ENCODE data around the gene ENGASE.
A peak's percentile ranks its signal among the peaks of the same experiment; 100 is the strongest.

The ENGASE gene

DNA sequence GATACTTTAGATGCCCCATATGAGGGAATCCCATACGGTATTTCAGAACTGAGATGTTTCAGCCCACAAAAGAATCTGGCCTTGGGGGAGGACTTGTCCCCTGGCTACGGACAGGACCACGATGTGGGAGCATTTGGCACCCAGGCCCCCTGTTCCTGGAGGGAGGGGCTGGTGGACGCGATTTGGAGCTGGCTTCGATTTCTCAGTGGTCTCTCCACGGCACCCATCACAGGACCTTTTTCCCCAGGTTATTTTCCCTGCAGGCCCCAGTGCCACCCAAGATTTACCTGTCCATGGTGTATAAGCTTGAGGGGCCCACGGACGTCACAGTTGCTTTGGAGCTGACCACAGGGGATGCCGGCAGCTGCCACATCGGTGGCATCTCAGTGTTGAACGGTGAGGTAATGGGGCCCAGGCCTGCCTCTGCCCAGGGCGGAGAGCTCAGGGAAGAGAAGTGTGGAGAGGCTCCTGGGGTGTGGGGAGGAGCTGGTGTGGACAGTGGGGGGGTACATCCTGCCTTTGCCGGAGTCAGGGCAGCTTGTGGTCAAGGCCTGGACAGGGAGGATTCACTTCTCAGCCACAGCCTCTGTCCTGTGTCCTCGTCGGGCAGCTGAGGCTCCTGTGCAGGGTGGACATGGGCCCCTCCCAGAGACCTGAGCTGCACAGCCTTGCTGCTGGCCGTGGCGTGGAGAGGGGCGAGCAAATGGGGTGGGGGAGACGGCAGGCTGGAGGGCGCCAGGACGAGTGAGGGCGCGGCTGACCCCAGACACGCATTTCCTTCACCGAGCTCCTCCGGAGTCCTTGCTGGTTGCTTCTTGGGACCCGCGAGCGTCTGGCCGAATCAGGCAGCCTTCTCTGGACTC lies 9.9 kb downstream of the ENGASE start:
- H4K8ac ChIP-seq (ENCODE audit: low read depth, low read length): peak overlapping the region; percentile 65
- no peaks in the 10 kb centered on the region for H3K4me1 ChIP-seq (ENCODE audit: control insufficient read depth in 2 of 2, insufficient read depth in 1 of 2, low read depth in 1 of 2, low read length in 2 of 2)
- no peak overlapping the region for H2BK15ac ChIP-seq (ENCODE audit: low read length)
- no peak overlapping the region for H2BK120ac ChIP-seq (ENCODE audit: low read depth, low read length)
- H2AK5ac ChIP-seq (ENCODE audit: low read depth, low read length): no peak overlapping the region
- H3K9me3 ChIP-seq (replicated peaks in 1 of 2; ENCODE audit: control insufficient read depth in 2 of 2, insufficient read depth in 1 of 2, low read depth in 1 of 2, low read length in 2 of 2): peaks cover 0 to 8% of the 10 kb centered on the region in 2 donors
- no CpG with 5 or more reads among the region's 31 CpGs for WGBS, 2 donors (ENCODE audit: extremely low coverage in 2 of 2, insufficient read length in 2 of 2, insufficient replicate concordance in 1 of 2)
- no peak overlapping the region for H3K9ac ChIP-seq (ENCODE audit: low read depth, low read length, poor library complexity)
- no peak overlapping the region for H3K18ac ChIP-seq (ENCODE audit: low read length)
- H3K4me3 ChIP-seq (ENCODE audit: low read length in 2 of 2): no peak overlapping the region
- no peak overlapping the region for H4K91ac ChIP-seq (ENCODE audit: low read depth, low read length, poor library complexity)
- H3K4ac ChIP-seq (ENCODE audit: low read length): no peak overlapping the region
- no peaks in the 10 kb centered on the region for H3K27me3 ChIP-seq (ENCODE audit: control insufficient read depth in 3 of 3, insufficient read depth in 3 of 3, low read depth in 1 of 3, low read length in 3 of 3)
- no peak overlapping the region for H3K14ac ChIP-seq (ENCODE audit: low read length)
- no peak overlapping the region for H3K4me2 ChIP-seq (ENCODE audit: insufficient read depth, low read length, poor library complexity, severe bottlenecking)
- peaks cover 8% of the 10 kb centered on the region for H3K79me1 ChIP-seq (ENCODE audit: low read depth, low read length)
- H2BK5ac ChIP-seq (ENCODE audit: low read length): no peak overlapping the region
- H3K23ac ChIP-seq (ENCODE audit: low read depth, low read length, poor library complexity): no peak overlapping the region
- DNase-seq (ENCODE audit: low spot score): no peak
- H2AFZ ChIP-seq (ENCODE audit: low read length): no peak overlapping the region
- no peak overlapping the region for H3K27ac ChIP-seq (replicated peaks; ENCODE audit: low read length)
- peaks cover 42 to 47% of the 10 kb centered on the region in 2 donors for H3K36me3 ChIP-seq (replicated peaks in 1 of 2; ENCODE audit: control insufficient read depth in 2 of 2, insufficient read depth in 2 of 2, low read length in 2 of 2)
- H2BK12ac ChIP-seq (ENCODE audit: low read length): no peak overlapping the region

DNA sequence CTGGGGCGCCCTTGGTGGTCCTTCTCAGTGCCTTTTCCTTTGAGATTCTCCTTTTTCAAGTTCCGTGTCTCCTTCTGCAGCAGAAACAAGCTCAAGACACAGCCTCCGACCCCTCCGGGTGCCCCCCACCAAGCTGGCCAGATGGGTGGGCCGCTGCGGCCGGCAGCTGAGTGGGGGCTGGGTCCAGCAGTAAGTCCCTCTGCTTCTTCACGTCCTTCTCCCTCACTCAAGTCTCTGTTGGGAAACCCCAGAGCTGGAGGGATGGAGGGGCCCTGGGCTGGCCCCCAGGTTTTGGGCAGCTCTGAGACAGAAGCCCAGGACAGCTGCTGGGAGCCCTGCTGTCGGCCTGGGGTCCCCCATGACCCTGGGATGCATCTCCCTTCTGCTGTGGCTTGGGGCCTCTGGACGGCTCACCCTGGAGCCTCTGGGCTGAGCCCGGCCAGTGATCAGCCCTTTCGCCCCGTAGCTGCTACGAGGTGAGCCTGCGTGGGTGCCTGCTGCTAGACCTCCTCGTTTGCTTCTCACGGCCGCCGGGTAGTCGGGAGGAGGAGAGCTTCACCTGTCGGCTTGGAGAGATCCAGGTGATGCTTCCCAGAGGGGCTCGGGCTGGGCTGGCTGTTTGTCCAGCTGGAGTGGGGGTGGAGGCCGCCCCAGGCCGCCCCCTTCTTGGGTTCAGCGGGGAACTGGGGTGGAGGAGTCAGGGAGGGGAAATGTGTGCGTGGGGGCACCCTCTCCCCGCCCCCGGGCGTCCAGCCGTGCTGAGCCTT lies 10.7 kb downstream of the ENGASE start:
- no peak overlapping the region for H2AFZ ChIP-seq (ENCODE audit: low read length)
- H3K4me2 ChIP-seq (ENCODE audit: insufficient read depth, low read length, poor library complexity, severe bottlenecking): no peak overlapping the region
- H3K9me3 ChIP-seq (replicated peaks in 1 of 2; ENCODE audit: control insufficient read depth in 2 of 2, insufficient read depth in 1 of 2, low read depth in 1 of 2, low read length in 2 of 2): peaks cover 0 to 8% of the 10 kb centered on the region in 2 donors
- DNase-seq (ENCODE audit: low spot score): no peak
- H3K4ac ChIP-seq (ENCODE audit: low read length): no peak overlapping the region
- H3K27me3 ChIP-seq (ENCODE audit: control insufficient read depth in 3 of 3, insufficient read depth in 3 of 3, low read depth in 1 of 3, low read length in 3 of 3): no peaks in the 10 kb centered on the region
- H3K4me1 ChIP-seq (ENCODE audit: control insufficient read depth in 2 of 2, insufficient read depth in 1 of 2, low read depth in 1 of 2, low read length in 2 of 2): no peaks in the 10 kb centered on the region
- no peak overlapping the region for H3K27ac ChIP-seq (replicated peaks; ENCODE audit: low read length)
- H3K79me1 ChIP-seq (ENCODE audit: low read depth, low read length): peaks cover 7% of the 10 kb centered on the region
- H2BK5ac ChIP-seq (ENCODE audit: low read length): no peak overlapping the region
- H2BK15ac ChIP-seq (ENCODE audit: low read length): no peak overlapping the region
- H3K18ac ChIP-seq (ENCODE audit: low read length): no peak overlapping the region
- no peak overlapping the region for H4K8ac ChIP-seq (ENCODE audit: low read depth, low read length)
- H3K4me3 ChIP-seq (ENCODE audit: low read length in 2 of 2): no peak overlapping the region
- no peak overlapping the region for H2AK5ac ChIP-seq (ENCODE audit: low read depth, low read length)
- no CpG with 5 or more reads among the region's 30 CpGs for WGBS, 2 donors (ENCODE audit: extremely low coverage in 2 of 2, insufficient read length in 2 of 2, insufficient replicate concordance in 1 of 2)
- no peak overlapping the region for H3K14ac ChIP-seq (ENCODE audit: low read length)
- no peak overlapping the region for H2BK120ac ChIP-seq (ENCODE audit: low read depth, low read length)
- H3K36me3 ChIP-seq (replicated peaks in 1 of 2; ENCODE audit: control insufficient read depth in 2 of 2, insufficient read depth in 2 of 2, low read length in 2 of 2): peaks cover 34 to 40% of the 10 kb centered on the region in 2 donors
- H3K23ac ChIP-seq (ENCODE audit: low read depth, low read length, poor library complexity): no peak overlapping the region
- no peak overlapping the region for H2BK12ac ChIP-seq (ENCODE audit: low read length)
- H3K9ac ChIP-seq (ENCODE audit: low read depth, low read length, poor library complexity): no peak overlapping the region
- no peak overlapping the region for H4K91ac ChIP-seq (ENCODE audit: low read depth, low read length, poor library complexity)

GRCh38 chr17:79085921-79086551 lies 11.4 kb downstream of the ENGASE start:
- no peak overlapping the region for H3K4me2 ChIP-seq (ENCODE audit: insufficient read depth, low read length, poor library complexity, severe bottlenecking)
- no peak overlapping the region for H3K27ac ChIP-seq (replicated peaks; ENCODE audit: low read length)
- H2BK12ac ChIP-seq (ENCODE audit: low read length): no peak overlapping the region
- H4K8ac ChIP-seq (ENCODE audit: low read depth, low read length): no peak overlapping the region
- no peak overlapping the region for H2AK5ac ChIP-seq (ENCODE audit: low read depth, low read length)
- no peak overlapping the region for H2AFZ ChIP-seq (ENCODE audit: low read length)
- H3K9me3 ChIP-seq (replicated peaks in 1 of 2; ENCODE audit: control insufficient read depth in 2 of 2, insufficient read depth in 1 of 2, low read depth in 1 of 2, low read length in 2 of 2): peaks cover 0 to 8% of the 10 kb centered on the region in 2 donors
- DNase-seq (ENCODE audit: low spot score): no peak
- no peak overlapping the region for H3K18ac ChIP-seq (ENCODE audit: low read length)
- H2BK15ac ChIP-seq (ENCODE audit: low read length): no peak overlapping the region
- no peak overlapping the region for H3K9ac ChIP-seq (ENCODE audit: low read depth, low read length, poor library complexity)
- no peak overlapping the region for H3K14ac ChIP-seq (ENCODE audit: low read length)
- H2BK120ac ChIP-seq (ENCODE audit: low read depth, low read length): no peak overlapping the region
- H3K4me1 ChIP-seq (ENCODE audit: control insufficient read depth in 2 of 2, insufficient read depth in 1 of 2, low read depth in 1 of 2, low read length in 2 of 2): no peaks in the 10 kb centered on the region
- H3K4ac ChIP-seq (ENCODE audit: low read length): no peak overlapping the region
- no peak overlapping the region for H3K23ac ChIP-seq (ENCODE audit: low read depth, low read length, poor library complexity)
- H3K27me3 ChIP-seq (ENCODE audit: control insufficient read depth in 3 of 3, insufficient read depth in 3 of 3, low read depth in 1 of 3, low read length in 3 of 3): no peaks in the 10 kb centered on the region
- WGBS, 2 donors (ENCODE audit: extremely low coverage in 2 of 2, insufficient read length in 2 of 2, insufficient replicate concordance in 1 of 2): no CpG with 5 or more reads among the region's 28 CpGs
- H3K79me1 ChIP-seq (ENCODE audit: low read depth, low read length): peaks cover 6% of the 10 kb centered on the region
- H3K36me3 ChIP-seq (replicated peaks in 1 of 2; ENCODE audit: control insufficient read depth in 2 of 2, insufficient read depth in 2 of 2, low read length in 2 of 2): peaks cover 28 to 35% of the 10 kb centered on the region in 2 donors
- no peak overlapping the region for H4K91ac ChIP-seq (ENCODE audit: low read depth, low read length, poor library complexity)
- H2BK5ac ChIP-seq (ENCODE audit: low read length): no peak overlapping the region
- H3K4me3 ChIP-seq (ENCODE audit: low read length in 2 of 2): no peak overlapping the region

Data from neuronal stem cell (in vitro differentiated cells).